Liver (tissue), 9 donors: Measurements from ENCODE around the gene FGFR3. TPM values are rescaled to one million over a fixed set of nuclear protein-coding genes. Genes with fewer than 3 reads are reported as not detected.

Experiments used
- DNase-seq: peaks from one replicate; pipeline ENCODE4 v3.0.0-alpha.2; 2017; ENCODE audit warnings: low spot score
- H3K27ac ChIP-seq, 2 donors: one replicate each; pipeline ENCODE4 v1.7.0; 2013; ENCODE audit warnings: inconsistent platforms in 2 of 2, low read length in 2 of 2, control low read depth in 1 of 2, low read depth in 1 of 2, mild to moderate bottlenecking in 1 of 2
- H3K27me3 ChIP-seq, 4 donors: one replicate each; pipeline versions ENCODE4 v1.6.1 to v1.7.0; 2013; ENCODE audit warnings: low read length in 3 of 4, inconsistent platforms in 1 of 4, mild to moderate bottlenecking in 1 of 4, moderate library complexity in 1 of 4; ENCODE audit not compliant: control insufficient read depth in 4 of 4, insufficient read depth in 4 of 4
- H3K36me3 ChIP-seq, 4 donors: one replicate each; pipeline versions ENCODE4 v1.6.1 to v1.7.0; 2013; ENCODE audit warnings: low read length in 3 of 4, mild to moderate bottlenecking in 3 of 4, low read depth in 1 of 4, moderate library complexity in 1 of 4; ENCODE audit not compliant: control insufficient read depth in 4 of 4, insufficient read depth in 3 of 4
- H3K4me1 ChIP-seq, 4 donors: one replicate each; pipeline versions ENCODE4 v1.6.1 to v1.7.0; 2013; ENCODE audit warnings: low read length in 3 of 4, mild to moderate bottlenecking in 3 of 4, moderate library complexity in 1 of 4; ENCODE audit not compliant: control insufficient read depth in 4 of 4, insufficient read depth in 4 of 4
- H3K4me3 ChIP-seq, 3 donors: one replicate each; pipeline versions ENCODE4 v1.6.1 to v1.7.0; 2013; ENCODE audit warnings: low read length in 3 of 3, control low read depth in 1 of 3, low read depth in 1 of 3, mild to moderate bottlenecking in 1 of 3
- H3K9ac ChIP-seq, 2 donors: one replicate each; pipeline ENCODE4 v1.7.0; 2013; ENCODE audit warnings: low read length in 2 of 2, mild to moderate bottlenecking in 2 of 2, moderate library complexity in 2 of 2, control low read depth in 1 of 2, low read depth in 1 of 2
- H3K9me3 ChIP-seq, 4 donors: one replicate each; pipeline versions ENCODE4 v1.6.1 to v1.7.0; 2013; ENCODE audit warnings: low read length in 3 of 4; ENCODE audit not compliant: control insufficient read depth in 4 of 4
- ATF3 ChIP-seq: IDR thresholded peaks from 2 replicates; pipeline ENCODE4 v1.6.1; 2016; ENCODE audit warnings: antibody characterized with exemption
- EGR1 ChIP-seq, 2 donors: IDR thresholded peaks; 2 replicates each; pipeline ENCODE4 v1.6.1; 2016 to 2018; ENCODE audit warnings: antibody characterized with exemption in 2 of 2, low read depth in 2 of 2
- FOXA1 ChIP-seq: IDR thresholded peaks from 2 replicates; pipeline ENCODE4 v1.6.1; 2016; ENCODE audit warnings: antibody characterized with exemption
- FOXA2 ChIP-seq: IDR thresholded peaks from 2 replicates; pipeline ENCODE4 v1.6.1; 2016; ENCODE audit warnings: antibody characterized with exemption
- GABPA ChIP-seq, 2 donors: IDR thresholded peaks in 1 of 2; conservative IDR thresholded peaks in 1 of 2; 2 replicates each; pipeline ENCODE4 v1.6.1; 2016; ENCODE audit warnings: antibody characterized with exemption in 2 of 2, mild to moderate bottlenecking in 1 of 2, moderate library complexity in 1 of 2
- HNF4A ChIP-seq, 2 donors: conservative IDR thresholded peaks; 2 replicates each; pipeline ENCODE4 v1.6.1; 2016; ENCODE audit warnings: antibody characterized with exemption in 2 of 2, mild to moderate bottlenecking in 2 of 2
- HNF4G ChIP-seq: IDR thresholded peaks from 2 replicates; pipeline ENCODE4 v1.6.1; 2016; ENCODE audit warnings: antibody characterized with exemption
- JUND ChIP-seq, 2 donors: IDR thresholded peaks; 2 replicates each; pipeline ENCODE4 v1.6.1; 2016; ENCODE audit warnings: antibody characterized with exemption in 2 of 2
- MAX ChIP-seq: IDR thresholded peaks from 2 replicates; pipeline ENCODE4 v1.6.1; 2016; ENCODE audit warnings: antibody characterized with exemption
- NR2F2 ChIP-seq: IDR thresholded peaks from 2 replicates; pipeline ENCODE4 v1.6.1; 2016; ENCODE audit warnings: antibody characterized with exemption
- RAD21 ChIP-seq, 2 donors: IDR thresholded peaks; 2 replicates each; pipeline ENCODE4 v1.6.1; 2016; ENCODE audit warnings: antibody characterized with exemption in 2 of 2, mild to moderate bottlenecking in 2 of 2
- REST ChIP-seq: IDR thresholded peaks from 2 replicates; pipeline ENCODE4 v1.6.1; 2016; ENCODE audit warnings: antibody characterized with exemption, mild to moderate bottlenecking
- RXRA ChIP-seq, 2 donors: IDR thresholded peaks; 2 replicates each; pipeline ENCODE4 v1.6.1; 2017 to 2018; ENCODE audit warnings: antibody characterized with exemption in 2 of 2, mild to moderate bottlenecking in 1 of 2
- SP1 ChIP-seq: IDR thresholded peaks from 2 replicates; pipeline ENCODE4 v1.6.1; 2018; ENCODE audit warnings: antibody characterized with exemption, mild to moderate bottlenecking
- TAF1 ChIP-seq: conservative IDR thresholded peaks from 2 replicates; pipeline ENCODE4 v1.6.1; 2016; ENCODE audit warnings: antibody characterized with exemption, mild to moderate bottlenecking
- YY1 ChIP-seq: IDR thresholded peaks from 2 replicates; pipeline ENCODE4 v1.6.1; 2016; ENCODE audit warnings: antibody characterized with exemption, mild to moderate bottlenecking
- WGBS: extraction: QIAGEN DNeasy Blood & Tissue Kit; methylation state at CpG from one replicate; pipeline ENCODE4 v1.1.7; 2013; 5-methylcytosine and 5-hydroxymethylcytosine counted together
- polyA plus RNA-seq, 2 donors: library from polyadenylated mRNA; stranded (reverse) in 1 of 2; unstranded in 1 of 2; fragments of 200-250 nt in 1 of 2; fragments of >200 nt in 1 of 2; fragmentation: Nextera tagmentation in 1 of 2; extraction: Ambion mirVana in 1 of 2; gene quantifications; one replicate each; pipeline versions ENCODE4 v1.2.1 to v1.2.3, GENCODE V29; 2013 to 2015
- total RNA-seq, 2 donors: library from RNA; depleted of rRNA; stranded (reverse); fragments of >200 nt; gene quantifications; one replicate each; pipeline ENCODE4 v1.2.3, GENCODE V29; 2014
- TF ChIP-seq, protein P1 (sequence below): IDR thresholded peaks from 2 replicates; pipeline ENCODE4 v1.6.1; 2016; ENCODE audit warnings: antibody characterized with exemption
- TF ChIP-seq, protein P2 (sequence below): fragments of 150-350 bp; IDR thresholded peaks from 2 replicates; pipeline ENCODE4 v1.5.1; 2017; ENCODE audit warnings: improper control_type of control experiment, low read depth, low read length; ENCODE audit not compliant: missing input control
- donor health status: healthy.
- donor health status: healthy.
- donor health status: healthy.
- donor health status: healthy.
- donor health status: healthy.

The FGFR3 gene
- total and polyA plus RNA-seq, 4 donors: 5.6 to 40.0 (median 29.1) TPM

DNA sequence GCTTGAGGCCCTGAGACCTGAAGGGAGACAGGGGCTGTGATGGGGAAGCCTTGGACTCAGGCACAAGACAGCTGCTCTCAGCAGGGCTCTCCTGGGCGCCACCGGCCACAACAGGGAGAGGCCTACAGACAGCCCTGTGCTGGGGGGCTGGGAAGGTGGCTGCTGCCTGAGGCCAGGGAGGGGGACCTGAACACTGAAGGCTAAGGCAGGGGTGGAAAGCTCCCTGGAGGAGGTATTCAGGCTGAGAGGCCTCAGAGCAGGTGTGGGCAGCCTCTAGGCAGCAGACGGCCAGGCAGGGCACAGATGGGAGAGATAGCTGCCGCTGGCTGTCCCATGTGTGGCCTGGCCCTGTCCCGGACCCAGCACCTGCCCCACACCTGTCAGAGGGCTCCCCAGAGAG lies 38.8 kb upstream of the FGFR3 start:
- H3K4me3 ChIP-seq: no peak overlapping the region
- H3K9me3 ChIP-seq: no peaks in the 10 kb centered on the region
- no peak overlapping the region for H3K27ac ChIP-seq
- DNase-seq: no peak
- H3K27me3 ChIP-seq: no peaks in the 10 kb centered on the region
- no peak overlapping the region for H3K9ac ChIP-seq
- no peak for TF ChIP-seq SP1
- no peak for TF ChIP-seq FOXA2
- TF ChIP-seq, protein P1, sequence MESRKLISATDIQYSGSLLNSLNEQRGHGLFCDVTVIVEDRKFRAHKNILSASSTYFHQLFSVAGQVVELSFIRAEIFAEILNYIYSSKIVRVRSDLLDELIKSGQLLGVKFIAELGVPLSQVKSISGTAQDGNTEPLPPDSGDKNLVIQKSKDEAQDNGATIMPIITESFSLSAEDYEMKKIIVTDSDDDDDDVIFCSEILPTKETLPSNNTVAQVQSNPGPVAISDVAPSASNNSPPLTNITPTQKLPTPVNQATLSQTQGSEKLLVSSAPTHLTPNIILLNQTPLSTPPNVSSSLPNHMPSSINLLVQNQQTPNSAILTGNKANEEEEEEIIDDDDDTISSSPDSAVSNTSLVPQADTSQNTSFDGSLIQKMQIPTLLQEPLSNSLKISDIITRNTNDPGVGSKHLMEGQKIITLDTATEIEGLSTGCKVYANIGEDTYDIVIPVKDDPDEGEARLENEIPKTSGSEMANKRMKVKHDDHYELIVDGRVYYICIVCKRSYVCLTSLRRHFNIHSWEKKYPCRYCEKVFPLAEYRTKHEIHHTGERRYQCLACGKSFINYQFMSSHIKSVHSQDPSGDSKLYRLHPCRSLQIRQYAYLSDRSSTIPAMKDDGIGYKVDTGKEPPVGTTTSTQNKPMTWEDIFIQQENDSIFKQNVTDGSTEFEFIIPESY: no peak
- TF ChIP-seq, protein P2, sequence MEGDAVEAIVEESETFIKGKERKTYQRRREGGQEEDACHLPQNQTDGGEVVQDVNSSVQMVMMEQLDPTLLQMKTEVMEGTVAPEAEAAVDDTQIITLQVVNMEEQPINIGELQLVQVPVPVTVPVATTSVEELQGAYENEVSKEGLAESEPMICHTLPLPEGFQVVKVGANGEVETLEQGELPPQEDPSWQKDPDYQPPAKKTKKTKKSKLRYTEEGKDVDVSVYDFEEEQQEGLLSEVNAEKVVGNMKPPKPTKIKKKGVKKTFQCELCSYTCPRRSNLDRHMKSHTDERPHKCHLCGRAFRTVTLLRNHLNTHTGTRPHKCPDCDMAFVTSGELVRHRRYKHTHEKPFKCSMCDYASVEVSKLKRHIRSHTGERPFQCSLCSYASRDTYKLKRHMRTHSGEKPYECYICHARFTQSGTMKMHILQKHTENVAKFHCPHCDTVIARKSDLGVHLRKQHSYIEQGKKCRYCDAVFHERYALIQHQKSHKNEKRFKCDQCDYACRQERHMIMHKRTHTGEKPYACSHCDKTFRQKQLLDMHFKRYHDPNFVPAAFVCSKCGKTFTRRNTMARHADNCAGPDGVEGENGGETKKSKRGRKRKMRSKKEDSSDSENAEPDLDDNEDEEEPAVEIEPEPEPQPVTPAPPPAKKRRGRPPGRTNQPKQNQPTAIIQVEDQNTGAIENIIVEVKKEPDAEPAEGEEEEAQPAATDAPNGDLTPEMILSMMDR: no peak
- no peak for TF ChIP-seq ATF3
- no peak for TF ChIP-seq REST
- no peak for TF ChIP-seq YY1
- no peak for TF ChIP-seq TAF1
- no peak for TF ChIP-seq MAX
- TF ChIP-seq RXRA (IDR thresholded peaks at IDR 0.05): no peak
- TF ChIP-seq GABPA (IDR thresholded peaks at IDR 0.05 in 1 of 2, conservative IDR thresholded peaks at IDR 0.05 in 1 of 2): no peak
- TF ChIP-seq EGR1 (IDR thresholded peaks at IDR 0.05; ENCODE audit: low read depth in 2 of 2): no peak
- TF ChIP-seq JUND (IDR thresholded peaks at IDR 0.05): no peak
- TF ChIP-seq RAD21 (IDR thresholded peaks at IDR 0.05): no peak
- TF ChIP-seq FOXA1: no peak
- TF ChIP-seq HNF4A (conservative IDR thresholded peaks at IDR 0.05): no peak
- TF ChIP-seq NR2F2: no peak
- no peaks in the 10 kb centered on the region for H3K36me3 ChIP-seq
- 93% methylated on average over 5 of the region's 5 CpGs for WGBS
- H3K4me1 ChIP-seq: peaks cover 0 to 6% (median 2%) of the 10 kb centered on the region in 4 donors

DNA sequence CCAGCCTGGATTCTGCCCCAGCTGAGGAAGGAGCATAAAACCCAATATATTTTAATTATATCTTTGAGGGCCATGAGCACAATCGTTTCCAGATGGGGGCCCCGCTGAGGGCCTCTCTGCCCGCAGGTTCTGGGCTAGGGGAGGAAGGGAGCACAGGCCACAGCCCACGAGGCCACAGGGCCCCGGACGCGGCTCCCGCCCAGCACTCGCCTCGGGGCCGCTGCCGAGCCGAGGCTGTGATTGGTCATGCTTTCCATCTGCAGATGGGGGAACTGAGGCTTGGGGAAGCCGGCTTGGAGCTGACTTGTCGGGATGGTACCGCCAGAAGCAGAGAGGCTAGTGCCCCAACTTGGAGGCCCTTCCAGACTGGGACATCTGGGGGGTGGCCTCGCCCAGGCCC lies 37.8 kb upstream of the FGFR3 start:
- Histone ChIP-seq H3K9ac (no peak overlapping the region), H3K4me1 (peaks cover 0 to 6% (median 2%) of the 10 kb centered on the region in 4 donors), H3K4me3 (no peak overlapping the region), H3K27ac (no peak overlapping the region), H3K36me3 (no peaks in the 10 kb centered on the region), H3K9me3 (no peaks in the 10 kb centered on the region), H3K27me3 (no peaks in the 10 kb centered on the region)
- DNase-seq: no peak
- 91% methylated on average over 17 of the region's 17 CpGs for WGBS
- TF ChIP-seq ATF3 (no peak), GABPA (IDR thresholded peaks at IDR 0.05 in 1 of 2, conservative IDR thresholded peaks at IDR 0.05 in 1 of 2) (no peak), EGR1 (IDR thresholded peaks at IDR 0.05; ENCODE audit: low read depth in 2 of 2) (no peak), HNF4G (no peak), SP1 (no peak), REST (no peak), RXRA (IDR thresholded peaks at IDR 0.05) (no peak), MAX (no peak), TAF1 (no peak), JUND (IDR thresholded peaks at IDR 0.05) (no peak)
